Measurements from ENCODE around the gene CR2. TPM values are rescaled to one million over a fixed set of nuclear protein-coding genes. Genes with fewer than 3 reads are reported as not detected.

The CR2 gene
- total RNA-seq, 1 donor from 2014 or later: 0.12 TPM

GRCh38 chr1:207423560-207424292 is 30.4 kb upstream of the CR2 start:
- Histone ChIP-seq H3K27me3 (no peaks in the 10 kb centered on the region), H3K4me3 (no peak overlapping the region), H3K9me3 (no peaks in the 10 kb centered on the region), H3K27ac (no peak overlapping the region), H3K36me3 (no peaks in the 10 kb centered on the region), H3K4me1 (no peaks in the 10 kb centered on the region)
- no peak for ATAC-seq
- TF ChIP-seq CTCF (IDR thresholded peaks at IDR 0.05): no peak
- no peak for DNase-seq
- intact Hi-C loops (cut with DNase I): no loop called here

GRCh38 chr1:207424570-207425131 is 29.5 kb upstream of the CR2 start:
- Histone ChIP-seq H3K4me1 (no peaks in the 10 kb centered on the region), H3K4me3 (no peak overlapping the region), H3K9me3 (no peaks in the 10 kb centered on the region), H3K27me3 (no peaks in the 10 kb centered on the region), H3K27ac (no peak overlapping the region), H3K36me3 (no peaks in the 10 kb centered on the region)
- DNase-seq (no peak), ATAC-seq (no peak)
- intact Hi-C loops (cut with DNase I): no loop called here
- TF ChIP-seq CTCF (IDR thresholded peaks at IDR 0.05): no peak

- Histone ChIP-seq H3K4me1 (no peaks in the 10 kb centered on the region), H3K27ac (no peak overlapping the region), H3K9me3 (no peaks in the 10 kb centered on the region), H3K27me3 (no peaks in the 10 kb centered on the region), H3K36me3 (no peaks in the 10 kb centered on the region), H3K4me3 (no peak overlapping the region)
- DNase-seq (no peak), ATAC-seq (no peak)
- intact Hi-C loops (cut with DNase I): no loop called here
- TF ChIP-seq CTCF (IDR thresholded peaks at IDR 0.05): no peak
These were observed 26.1 kb upstream of the CR2 start for GRCh38 chr1:207427832-207428585.

- no peaks in the 10 kb centered on the region for H3K9me3 ChIP-seq
These were observed 25.3 kb upstream of the CR2 start for GRCh38 chr1:207428783-207429182.

GRCh38 chr1:207429963-207430362 is 24.2 kb upstream of the CR2 start:
- no peak for ATAC-seq
- Histone ChIP-seq H3K27ac (no peak overlapping the region), H3K4me1 (no peaks in the 10 kb centered on the region), H3K27me3 (no peaks in the 10 kb centered on the region), H3K36me3 (no peaks in the 10 kb centered on the region), H3K9me3 (no peaks in the 10 kb centered on the region), H3K4me3 (no peak overlapping the region)
- no peak for DNase-seq
- intact Hi-C loops (cut with DNase I): no loop called here
- no peak for TF ChIP-seq CTCF (IDR thresholded peaks at IDR 0.05)

More at GRCh38 chr1:207428783-207429182, 25.3 kb upstream of the CR2 start:
- H3K4me3 ChIP-seq: no peak overlapping the region
- no peaks in the 10 kb centered on the region for H3K36me3 ChIP-seq
- no peaks in the 10 kb centered on the region for H3K27me3 ChIP-seq
- DNase-seq (no peak), ATAC-seq (no peak)
- no peak for TF ChIP-seq CTCF (IDR thresholded peaks at IDR 0.05)
- H3K27ac ChIP-seq: no peak overlapping the region
- intact Hi-C loops (cut with DNase I): no loop called here
- H3K4me1 ChIP-seq: no peaks in the 10 kb centered on the region

Measured in upper lobe of right lung (tissue), 1 donor.